ENCODE data around the gene IGSF6.
A peak's percentile ranks its signal among the peaks of the same experiment; 100 is the strongest.

The IGSF6 gene

GRCh38 chr16:21659124-21659523 lies 6.7 kb upstream of the IGSF6 start:
- no peak for TF ChIP-seq CTCF (IDR thresholded peaks at IDR 0.05)

GRCh38 chr16:21656795-21657768 lies 4.7 kb upstream of the IGSF6 start:
- peak; percentile 85 for TF ChIP-seq CTCF (IDR thresholded peaks at IDR 0.05)

- TF ChIP-seq CTCF (IDR thresholded peaks at IDR 0.05), result no peak
Observed at GRCh38 chr16:21654881-21655280, 2.5 kb upstream of the IGSF6 start.

GRCh38 chr16:21654466-21654865 lies 2.1 kb upstream of the IGSF6 start:
- no peak for TF ChIP-seq CTCF (IDR thresholded peaks at IDR 0.05)

GRCh38 chr16:21653571-21653970 lies 1.2 kb upstream of the IGSF6 start:
- TF ChIP-seq CTCF (IDR thresholded peaks at IDR 0.05), result no peak

GRCh38 chr16:21651515-21651914 lies 893 bp downstream of the IGSF6 start:
- TF ChIP-seq CTCF (IDR thresholded peaks at IDR 0.05), result no peak

GRCh38 chr16:21650521-21650920 lies 1.9 kb downstream of the IGSF6 start:
- no peak for TF ChIP-seq CTCF (IDR thresholded peaks at IDR 0.05)

Measured in LNCAP (cell line).